Fibroblast of lung (primary cell): ENCODE measurements around the gene AKNA. TPM values are rescaled to one million over a fixed set of nuclear protein-coding genes. Genes with fewer than 3 reads are reported as not detected.
"Not testable (repeated sequence)": the region's sequence is repeated elsewhere in the genome, so short reads cannot be mapped to it uniquely, and the experiment has no call there.

Experiments
- DNase-seq, 2 donors: peaks; one replicate each; pipeline versions ENCODE4 v3.0.0 to v3.0.0-alpha.2; 2010; ENCODE audit warnings: low read depth in 2 of 2
- H2AFZ ChIP-seq: 2 replicates; pipeline ENCODE4 v1.5.1; 2012; ENCODE audit warnings: low read length, control low read depth, inconsistent platforms
- H3K27ac ChIP-seq: 2 replicates; pipeline ENCODE4 v1.5.1; 2011; ENCODE audit warnings: low read length, control low read depth; ENCODE audit not compliant: insufficient read depth
- H3K27me3 ChIP-seq: 2 replicates; pipeline ENCODE4 v1.5.1; 2011; ENCODE audit warnings: mild to moderate bottlenecking, low read length; ENCODE audit not compliant: control insufficient read depth, insufficient read depth
- H3K36me3 ChIP-seq: 2 replicates; pipeline ENCODE4 v1.5.1; 2011; ENCODE audit warnings: low read length; ENCODE audit not compliant: control insufficient read depth, insufficient read depth
- H3K4me1 ChIP-seq: 2 replicates; pipeline ENCODE4 v1.5.1; 2011; ENCODE audit warnings: low read length; ENCODE audit not compliant: control insufficient read depth, insufficient read depth; ENCODE audit errors: extremely low read depth
- H3K4me2 ChIP-seq: 2 replicates; pipeline ENCODE4 v1.5.1; 2011; ENCODE audit warnings: low read length, control low read depth; ENCODE audit not compliant: insufficient read depth; ENCODE audit errors: extremely low read depth
- H3K4me3 ChIP-seq, 4 experiments: fragments of 200-600 bp in 1 of 4; sonication (generic) in 1 of 4; replicated peaks in 1 of 4; 2 replicates each; pipeline ENCODE4 v1.5.1; 2011 to 2016; ENCODE audit warnings: low read length in 4 of 4, low read depth in 3 of 4, mild to moderate bottlenecking in 3 of 4, control low read depth in 2 of 4, inconsistent platforms in 1 of 4, mixed read lengths in 1 of 4; ENCODE audit not compliant: insufficient read depth in 1 of 4; ENCODE audit errors: control extremely low read depth in 1 of 4
- H3K79me2 ChIP-seq: 2 replicates; pipeline ENCODE4 v1.5.1; 2012; ENCODE audit warnings: mild to moderate bottlenecking, low read length, inconsistent platforms; ENCODE audit not compliant: control insufficient read depth, insufficient read depth
- H3K9ac ChIP-seq: 2 replicates; pipeline ENCODE4 v1.5.1; 2011; ENCODE audit warnings: mild to moderate bottlenecking, low read length, control low read depth; ENCODE audit not compliant: insufficient read depth
- H3K9me3 ChIP-seq: 2 replicates; pipeline ENCODE4 v1.5.1; 2012; ENCODE audit warnings: low read depth, low read length; ENCODE audit not compliant: control insufficient read depth, insufficient read depth
- H4K20me1 ChIP-seq: 2 replicates; pipeline ENCODE4 v1.5.1; 2011; ENCODE audit warnings: low read length; ENCODE audit not compliant: control insufficient read depth, insufficient read depth; ENCODE audit errors: extremely low read depth
- CTCF ChIP-seq, 2 donors: IDR thresholded peaks in 1 of 2; conservative IDR thresholded peaks in 1 of 2; 1 replicate in 1 of 2; 2 replicates in 1 of 2; pipeline ENCODE4 v1.5.1; 2011 to 2012; ENCODE audit warnings: low read length in 2 of 2, control low read depth in 1 of 2, inconsistent platforms in 1 of 2, low read depth in 1 of 2, mild to moderate bottlenecking in 1 of 2
- EZH2 ChIP-seq: IDR thresholded peaks from 2 replicates; pipeline ENCODE4 v1.5.1; 2012; ENCODE audit warnings: low read length, control low read depth, mild to moderate bottlenecking; ENCODE audit errors: missing control alignments
- polyA plus RNA-seq, 2 donors: library from polyadenylated mRNA; depleted of rRNA in 1 of 2; stranded (reverse) in 1 of 2; unstranded in 1 of 2; fragments of >200 nt; gene quantifications; 2 replicates each; pipeline ENCODE4 v1.2.1, GENCODE V29; 2011 to 2012; ENCODE audit warnings: missing spikeins in 1 of 2
- total RNA-seq: library from RNA; depleted of rRNA; stranded (reverse); fragments of >200 nt; gene quantifications from 2 replicates; pipeline ENCODE4 v1.2.1, GENCODE V29; 2014

AKNA gene
- total and polyA plus RNA-seq, 2 donors (not counting 1 experiment from before 2014, with no cell fraction given), result 5.6 to 19.3 TPM

GRCh38 chr9:114330636-114331035 is 57.1 kb downstream of the AKNA start:
- no peaks in the 10 kb centered on the region for H3K9me3 ChIP-seq
- H3K4me3 ChIP-seq, result no peak overlapping the region
- H3K4me1 ChIP-seq, result no peaks in the 10 kb centered on the region
- no peak overlapping the region for H3K9ac ChIP-seq
- no peaks in the 10 kb centered on the region for H3K79me2 ChIP-seq
- H2AFZ ChIP-seq, result no peak overlapping the region
- no peak overlapping the region for H3K27ac ChIP-seq
- no peaks in the 10 kb centered on the region for H3K36me3 ChIP-seq
- DNase-seq, result no peak
- no peaks in the 10 kb centered on the region for H3K27me3 ChIP-seq
- H4K20me1 ChIP-seq, result no peaks in the 10 kb centered on the region
- H3K4me2 ChIP-seq, result no peak overlapping the region
- TF ChIP-seq CTCF (conservative IDR thresholded peaks at IDR 0.05 in 1 of 2, IDR thresholded peaks at IDR 0.05 in 1 of 2; ENCODE audit: low read depth in 1 of 2, low read length in 2 of 2) (no peak), EZH2 (no peak)

- not testable (repeated sequence) for H3K9ac ChIP-seq, H3K4me3 ChIP-seq, H3K9me3 ChIP-seq, H3K27ac ChIP-seq, H4K20me1 ChIP-seq, H3K79me2 ChIP-seq, H3K4me2 ChIP-seq, DNase-seq, H2AFZ ChIP-seq, H3K4me1 ChIP-seq, H3K27me3 ChIP-seq, H3K36me3 ChIP-seq
These were observed 58.2 kb downstream of the AKNA start, which contains the start of gene ORM2 for GRCh38 chr9:114329625-114330022. ORM2 (plus strand) TSS chr9:114329869; CDS start chr9:114329905, 36 bp downstream.

GRCh38 chr9:114328937-114329624 is 58.7 kb downstream of the AKNA start:
- not testable (repeated sequence) for H3K27ac ChIP-seq, H3K36me3 ChIP-seq, H3K4me3 ChIP-seq, H3K4me1 ChIP-seq, H3K27me3 ChIP-seq, H3K9me3 ChIP-seq, H3K9ac ChIP-seq, H4K20me1 ChIP-seq, H2AFZ ChIP-seq, H3K4me2 ChIP-seq, H3K79me2 ChIP-seq, DNase-seq

- not testable (repeated sequence) for H3K27ac ChIP-seq, H2AFZ ChIP-seq, DNase-seq, H3K27me3 ChIP-seq, H3K9ac ChIP-seq, H3K9me3 ChIP-seq, H3K79me2 ChIP-seq, H3K36me3 ChIP-seq, H4K20me1 ChIP-seq, H3K4me2 ChIP-seq, H3K4me3 ChIP-seq, H3K4me1 ChIP-seq
These were observed 59.4 kb downstream of the AKNA start for GRCh38 chr9:114328357-114328820.
